PC-9 (cell line): ENCODE measurements around the gene MAN2A1.

Experiments
- EZH2 ChIP-seq: fragments of 200-600 bp; sonication (generic); IDR thresholded peaks from 2 replicates; pipeline ENCODE4 v1.8.0; 2017; ENCODE audit warnings: antibody characterized with exemption, low read depth
- TF ChIP-seq, protein P1 (sequence below): fragments of 200-600 bp; sonication (generic); conservative IDR thresholded peaks from 2 replicates; pipeline ENCODE4 v1.6.1; 2017; ENCODE audit warnings: mixed run types, antibody characterized with exemption, mild to moderate bottlenecking, moderate library complexity

DNA sequence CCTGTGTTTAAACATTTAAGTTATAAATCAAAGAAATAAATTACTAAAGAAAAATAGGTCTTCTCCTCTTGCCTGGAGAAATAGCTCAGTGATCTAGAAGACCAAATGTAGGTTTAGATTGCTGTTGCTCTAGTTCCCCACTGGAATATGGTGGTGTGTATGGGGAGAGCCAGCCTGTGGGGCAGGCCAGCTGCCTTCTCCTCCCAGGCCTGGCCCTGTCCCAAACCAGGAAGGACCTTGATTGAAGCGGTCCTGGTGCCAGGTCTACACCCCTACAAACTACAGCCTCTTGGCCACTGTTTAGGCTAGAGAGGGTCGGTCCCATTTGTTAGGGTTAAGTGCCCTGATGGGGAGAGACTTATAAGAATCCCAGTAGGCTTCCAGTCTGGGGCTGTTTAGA, 35.4 kb downstream of the MAN2A1 start:
- no peak for TF ChIP-seq EZH2
- TF ChIP-seq, protein P1, sequence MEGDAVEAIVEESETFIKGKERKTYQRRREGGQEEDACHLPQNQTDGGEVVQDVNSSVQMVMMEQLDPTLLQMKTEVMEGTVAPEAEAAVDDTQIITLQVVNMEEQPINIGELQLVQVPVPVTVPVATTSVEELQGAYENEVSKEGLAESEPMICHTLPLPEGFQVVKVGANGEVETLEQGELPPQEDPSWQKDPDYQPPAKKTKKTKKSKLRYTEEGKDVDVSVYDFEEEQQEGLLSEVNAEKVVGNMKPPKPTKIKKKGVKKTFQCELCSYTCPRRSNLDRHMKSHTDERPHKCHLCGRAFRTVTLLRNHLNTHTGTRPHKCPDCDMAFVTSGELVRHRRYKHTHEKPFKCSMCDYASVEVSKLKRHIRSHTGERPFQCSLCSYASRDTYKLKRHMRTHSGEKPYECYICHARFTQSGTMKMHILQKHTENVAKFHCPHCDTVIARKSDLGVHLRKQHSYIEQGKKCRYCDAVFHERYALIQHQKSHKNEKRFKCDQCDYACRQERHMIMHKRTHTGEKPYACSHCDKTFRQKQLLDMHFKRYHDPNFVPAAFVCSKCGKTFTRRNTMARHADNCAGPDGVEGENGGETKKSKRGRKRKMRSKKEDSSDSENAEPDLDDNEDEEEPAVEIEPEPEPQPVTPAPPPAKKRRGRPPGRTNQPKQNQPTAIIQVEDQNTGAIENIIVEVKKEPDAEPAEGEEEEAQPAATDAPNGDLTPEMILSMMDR = no peak
